Left cardiac atrium (tissue), 4 donors: ENCODE data around the gene AUTS2. TPM values are rescaled to one million over a fixed set of nuclear protein-coding genes. Genes with fewer than 3 reads are reported as not detected.

ENCODE experiments used
- ATAC-seq, 2 donors: fragments of 200-7000 bp; cut with Tn5 transposase; one replicate each; pipeline ENCODE4 v1.9.1; 2020; ENCODE audit warnings: mild to moderate bottlenecking in 2 of 2, moderate library complexity in 2 of 2
- DNase-seq: peaks from one replicate; pipeline ENCODE4 v3.0.0-alpha.2; 2020
- intact Hi-C, 2 donors: fragments of 100-400 bp; cut with DNase I; formaldehyde crosslinking; loops; one replicate each; pipeline versions ENCODE4 v1.14.1 to v1.15.1; 2022 to 2023
- total RNA-seq, 2 donors: library from RNA; stranded (reverse); fragmentation: NEBNext Ultra II Directional; extraction: Animal tissue kit (Norgen Biotek cat#: 25700); gene quantifications; one replicate each; pipeline ENCODE4 v1.2.1, GENCODE V29; 2021
- donor health status: DM: no; HTN: yes; CAD: no.
- donor health status: DM: no; HTN: yes; CAD: no; lungs with severe emphysema.
- donor health status: DM: yes; HTN: yes; CAD: no.
- donor health status: Dilated cardiomyopathy.

Gene AUTS2
- total RNA-seq, 2 donors from 2014 or later = 10.5 to 15.2 TPM

- DNase-seq (no peak), ATAC-seq (no peak)
- intact Hi-C loops = no loop called here
Measured at GRCh38 chr7:70618020-70618551, 1019.8 kb downstream of the AUTS2 start.

- intact Hi-C loops = no loop called here
- ATAC-seq = no peak
Measured at GRCh38 chr7:70619130-70619529, 1020.9 kb downstream of the AUTS2 start.

GRCh38 chr7:70619659-70620058 is 1021.4 kb downstream of the AUTS2 start:
- intact Hi-C loops = no loop called here
- ATAC-seq (no peak), DNase-seq (no peak)

More at GRCh38 chr7:70619130-70619529, 1020.9 kb downstream of the AUTS2 start:
- no peak for DNase-seq

GRCh38 chr7:70620333-70621055 is 1022.2 kb downstream of the AUTS2 start:
- no peak for ATAC-seq
- no peak for DNase-seq
- intact Hi-C loops = no loop called here

- ATAC-seq = no peak
- DNase-seq = no peak
- intact Hi-C loops = no loop called here
Measured at GRCh38 chr7:70621954-70622600, 1023.8 kb downstream of the AUTS2 start.

GRCh38 chr7:70622936-70623335 is 1024.7 kb downstream of the AUTS2 start:
- intact Hi-C loops = no loop called here
- DNase-seq (no peak), ATAC-seq (no peak)

GRCh38 chr7:70624500-70625103 is 1026.3 kb downstream of the AUTS2 start:
- DNase-seq (no peak), ATAC-seq (no peak)
- intact Hi-C loops = no loop called here

GRCh38 chr7:70627461-70627860 is 1029.2 kb downstream of the AUTS2 start:
- ATAC-seq = no peak
- intact Hi-C loops = no loop called here
- DNase-seq = no peak

- intact Hi-C loops = no loop called here
- no peak for DNase-seq
- no peak for ATAC-seq
Measured at GRCh38 chr7:70630440-70630817, 1032.2 kb downstream of the AUTS2 start.

GRCh38 chr7:70630818-70631457 is 1032.7 kb downstream of the AUTS2 start:
- intact Hi-C loops = no loop called here
- DNase-seq (peak; percentile 54), ATAC-seq (peak; percentile 89 to 90)

GRCh38 chr7:70631718-70632117 is 1033.4 kb downstream of the AUTS2 start:
- ATAC-seq (no peak), DNase-seq (no peak)
- intact Hi-C loops = no loop called here

GRCh38 chr7:70632400-70632799 is 1034.1 kb downstream of the AUTS2 start:
- intact Hi-C loops = no loop called here
- ATAC-seq = no peak
- no peak for DNase-seq

- intact Hi-C loops = no loop called here
- DNase-seq (no peak), ATAC-seq (no peak)
Measured at GRCh38 chr7:70634071-70634470, 1035.8 kb downstream of the AUTS2 start.

GRCh38 chr7:70634610-70635068 is 1036.4 kb downstream of the AUTS2 start:
- DNase-seq (no peak), ATAC-seq (no peak)
- intact Hi-C loops = no loop called here

- ATAC-seq = no peak
- intact Hi-C loops = no loop called here
- DNase-seq = no peak
Measured at GRCh38 chr7:70635633-70636032, 1037.4 kb downstream of the AUTS2 start.

GRCh38 chr7:70636169-70636568 is 1037.9 kb downstream of the AUTS2 start:
- ATAC-seq (no peak), DNase-seq (no peak)
- intact Hi-C loops = no loop called here

GRCh38 chr7:70637726-70638125 is 1039.5 kb downstream of the AUTS2 start:
- intact Hi-C loops = no loop called here
- ATAC-seq (no peak), DNase-seq (no peak)

GRCh38 chr7:70638158-70639107 is 1040.2 kb downstream of the AUTS2 start:
- intact Hi-C loops = no loop called here
- ATAC-seq (no peak), DNase-seq (no peak)
